Prostate gland (tissue), 2 donors: ENCODE results near the gene RASL10A.

Experiments used
- POLR2A ChIP-seq: fragments of 450-650 bp; IDR thresholded peaks from one replicate; pipeline ENCODE4 v1.6.1; 2016; ENCODE audit warnings: antibody characterized with exemption, mild to moderate bottlenecking
- TF ChIP-seq, protein P1 (sequence below), 4 experiments: fragments of 200-600 bp in 2 of 4; fragments of 450-650 bp in 2 of 4; sonication (generic) in 2 of 4; IDR thresholded peaks; 1 replicate in 3 of 4; 2 replicates in 1 of 4; pipeline ENCODE4 v1.5.1; 2016 to 2019; ENCODE audit warnings: antibody characterized with exemption in 4 of 4, mild to moderate bottlenecking in 2 of 4, moderate library complexity in 2 of 4

- TF ChIP-seq, protein P1, sequence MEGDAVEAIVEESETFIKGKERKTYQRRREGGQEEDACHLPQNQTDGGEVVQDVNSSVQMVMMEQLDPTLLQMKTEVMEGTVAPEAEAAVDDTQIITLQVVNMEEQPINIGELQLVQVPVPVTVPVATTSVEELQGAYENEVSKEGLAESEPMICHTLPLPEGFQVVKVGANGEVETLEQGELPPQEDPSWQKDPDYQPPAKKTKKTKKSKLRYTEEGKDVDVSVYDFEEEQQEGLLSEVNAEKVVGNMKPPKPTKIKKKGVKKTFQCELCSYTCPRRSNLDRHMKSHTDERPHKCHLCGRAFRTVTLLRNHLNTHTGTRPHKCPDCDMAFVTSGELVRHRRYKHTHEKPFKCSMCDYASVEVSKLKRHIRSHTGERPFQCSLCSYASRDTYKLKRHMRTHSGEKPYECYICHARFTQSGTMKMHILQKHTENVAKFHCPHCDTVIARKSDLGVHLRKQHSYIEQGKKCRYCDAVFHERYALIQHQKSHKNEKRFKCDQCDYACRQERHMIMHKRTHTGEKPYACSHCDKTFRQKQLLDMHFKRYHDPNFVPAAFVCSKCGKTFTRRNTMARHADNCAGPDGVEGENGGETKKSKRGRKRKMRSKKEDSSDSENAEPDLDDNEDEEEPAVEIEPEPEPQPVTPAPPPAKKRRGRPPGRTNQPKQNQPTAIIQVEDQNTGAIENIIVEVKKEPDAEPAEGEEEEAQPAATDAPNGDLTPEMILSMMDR (IDR thresholded peaks at IDR 0.05): no peak
- TF ChIP-seq POLR2A: no peak
Measured at GRCh38 chr22:29348041-29348440, 32.5 kb upstream of the RASL10A start.
